Stomach (tissue), 9 donors: ENCODE measurements around the gene IL1RL2. TPM values are rescaled to one million over a fixed set of nuclear protein-coding genes. Genes with fewer than 3 reads are reported as not detected.

Experiments used
- DNase-seq, 2 donors: peaks; one replicate each; pipeline versions ENCODE4 v3.0.0 to v3.0.0-alpha.2; 2013 to 2019
- H3K27ac ChIP-seq, 5 donors: fragments of 200-600 bp in 4 of 5; sonication (generic) in 4 of 5; one replicate each; pipeline ENCODE4 v1.5.1; 2013 to 2019; ENCODE audit warnings: mild to moderate bottlenecking in 1 of 5, moderate library complexity in 1 of 5
- H3K27me3 ChIP-seq, 3 donors: fragments of 200-600 bp; sonication (generic); one replicate each; pipeline ENCODE4 v1.5.1; 2017 to 2019; ENCODE audit warnings: mixed run types in 1 of 3
- H3K36me3 ChIP-seq, 4 donors: fragments of 200-600 bp; sonication (generic); 1 replicate in 3 of 4; 2 replicates in 1 of 4; pipeline ENCODE4 v1.5.1; 2016 to 2019
- H3K4me1 ChIP-seq, 4 donors: fragments of 200-600 bp; sonication (generic); one replicate each; pipeline ENCODE4 v1.5.1; 2016 to 2019
- H3K4me3 ChIP-seq, 4 donors: fragments of 200-600 bp; sonication (generic) in 3 of 4; one replicate each; pipeline ENCODE4 v1.5.1; 2016 to 2019; ENCODE audit warnings: mild to moderate bottlenecking in 1 of 4
- H3K9me3 ChIP-seq, 4 donors: fragments of 200-600 bp; sonication (generic); one replicate each; pipeline ENCODE4 v1.5.1; 2016 to 2019
- CTCF ChIP-seq, 7 experiments: fragments of 450-650 bp in 4 of 7; fragments of 200-600 bp in 3 of 7; sonication (generic) in 3 of 7; IDR thresholded peaks; one replicate each; pipeline ENCODE4 v1.5.1; 2016 to 2019; ENCODE audit warnings: antibody characterized with exemption in 7 of 7, control low read depth in 2 of 7, mild to moderate bottlenecking in 1 of 7
- EP300 ChIP-seq: sonication (generic); formaldehyde crosslinking; IDR thresholded peaks from one replicate; pipeline ENCODE4 v1.6.1; 2017; ENCODE audit warnings: antibody characterized with exemption
- POLR2A ChIP-seq, 4 donors: fragments of 450-650 bp; IDR thresholded peaks; one replicate each; pipeline ENCODE4 v1.6.1; 2016; ENCODE audit warnings: antibody characterized with exemption in 4 of 4, control low read depth in 2 of 4, mild to moderate bottlenecking in 1 of 4, moderate library complexity in 1 of 4
- POLR2AphosphoS5 ChIP-seq, 3 donors: sonication (generic); formaldehyde crosslinking; IDR thresholded peaks; one replicate each; pipeline ENCODE4 v1.6.1; 2016; ENCODE audit warnings: antibody characterized with exemption in 3 of 3
- WGBS, 5 donors: extraction: QIAGEN DNeasy Blood & Tissue Kit in 3 of 5; methylation state at CpG; one replicate each; pipeline versions ENCODE4 v1.1.5 to v1.1.7; 2013 to 2018; 5-methylcytosine and 5-hydroxymethylcytosine counted together
- intact Hi-C: fragments of 100-400 bp; cut with DNase I; formaldehyde crosslinking; loops from one replicate; pipeline ENCODE4 v1.15.1; 2023; ENCODE audit warnings: low total_unique reads
- polyA plus RNA-seq, 3 donors: library from polyadenylated mRNA; stranded (reverse); fragments of 200-250 nt; gene quantifications; one replicate each; pipeline ENCODE4 v1.2.3, GENCODE V29; 2013
- total RNA-seq, 5 donors: library from RNA; depleted of rRNA; stranded (reverse); fragments of >200 nt; gene quantifications; one replicate each; pipeline versions ENCODE4 v1.1.0 to v1.2.3, GENCODE V29; 2014 to 2016
- donor health status: healthy with polysubstance abuse.
- donor health status: Bipolar disorder and iron deficiency.
- donor health status: healthy.

Gene IL1RL2
- total and polyA plus RNA-seq, 8 donors, result 0.61 to 4.3 (median 2.4) TPM; not detected in 2

GRCh38 chr2:102268510-102269199 is 81.8 kb downstream of the IL1RL2 start:
- no peaks in the 10 kb centered on the region for H3K36me3 ChIP-seq
- WGBS, 5 donors, result 94 to 100% (median 99%) methylated on average over 4 of the region's 4 CpGs

GRCh38 chr2:102269200-102269524 is 82.3 kb downstream of the IL1RL2 start:
- TF ChIP-seq POLR2A (IDR thresholded peaks at IDR 0.05) (no peak), CTCF (IDR thresholded peaks at IDR 0.05) (no peak), POLR2AphosphoS5 (IDR thresholded peaks at IDR 0.05) (no peak), EP300 (no peak)
- Histone ChIP-seq H3K4me3 (no peak overlapping the region), H3K27ac (peak overlapping the region in 2 of 5 donors; percentile 10 to 23), H3K4me1 (no peaks in the 10 kb centered on the region), H3K27me3 (no peaks in the 10 kb centered on the region), H3K36me3 (no peaks in the 10 kb centered on the region), H3K9me3 (no peaks in the 10 kb centered on the region)
- no peak for DNase-seq
- WGBS, 5 donors, result 87 to 94% (median 92%) methylated on average over 4 of the region's 4 CpGs
- intact Hi-C loops, result no loop called here

More at GRCh38 chr2:102268510-102269199, 81.8 kb downstream of the IL1RL2 start:
- no peaks in the 10 kb centered on the region for H3K9me3 ChIP-seq
- no peak for TF ChIP-seq POLR2A (IDR thresholded peaks at IDR 0.05)
- no peak for TF ChIP-seq EP300
- no peak for TF ChIP-seq POLR2AphosphoS5 (IDR thresholded peaks at IDR 0.05)
- no peak for TF ChIP-seq CTCF (IDR thresholded peaks at IDR 0.05)
- intact Hi-C loops, result no loop called here
- H3K4me3 ChIP-seq, result no peak overlapping the region
- no peaks in the 10 kb centered on the region for H3K27me3 ChIP-seq
- no peaks in the 10 kb centered on the region for H3K4me1 ChIP-seq
- DNase-seq, result peak in 1 of 2 donors; percentile 35
- H3K27ac ChIP-seq, result peak overlapping the region in 3 of 5 donors; percentile 12 to 37 (median 23)

GRCh38 chr2:102271844-102272243 is 85.0 kb downstream of the IL1RL2 start:
- no peak overlapping the region for H3K4me3 ChIP-seq
- no peaks in the 10 kb centered on the region for H3K27me3 ChIP-seq
- intact Hi-C loops, result no loop called here
- H3K4me1 ChIP-seq, result no peaks in the 10 kb centered on the region
- H3K9me3 ChIP-seq, result peaks cover 0 to 5% (median 0%) of the 10 kb centered on the region in 4 donors
- no peak for DNase-seq
- 64 to 72% (median 67%) methylated on average over 5 of the region's 5 CpGs for WGBS, 5 donors
- no peak overlapping the region for H3K27ac ChIP-seq
- H3K36me3 ChIP-seq, result no peaks in the 10 kb centered on the region
- TF ChIP-seq POLR2AphosphoS5 (IDR thresholded peaks at IDR 0.05) (no peak), CTCF (IDR thresholded peaks at IDR 0.05) (no peak)

- TF ChIP-seq EP300 (peak; percentile 63), CTCF (IDR thresholded peaks at IDR 0.05) (no peak), POLR2A (IDR thresholded peaks at IDR 0.05) (no peak), POLR2AphosphoS5 (IDR thresholded peaks at IDR 0.05) (peak in 2 of 3 donors; percentile 73)
- Histone ChIP-seq H3K27ac (peak overlapping the region in 2 of 5 donors; percentile 41 to 56), H3K4me3 (no peak overlapping the region), H3K27me3 (peaks cover 0 to 9% (median 0%) of the 10 kb centered on the region in 3 donors), H3K9me3 (peaks cover 0 to 5% (median 0%) of the 10 kb centered on the region in 4 donors), H3K36me3 (no peaks in the 10 kb centered on the region), H3K4me1 (no peaks in the 10 kb centered on the region)
- WGBS, 5 donors, result 49 to 56% (median 53%) methylated on average over 6 of the region's 6 CpGs
- DNase-seq, result no peak
- intact Hi-C loops, result no loop called here
These were observed 86.9 kb downstream of the IL1RL2 start for GRCh38 chr2:102273619-102274211.
